ENCODE results near the gene DNMT3A.

DNMT3A gene

GRCh38 chr2:25347846-25348245 lies 6.1 kb upstream of the DNMT3A start:
- no peaks in the 10 kb centered on the region for H3K27me3 ChIP-seq
- H3K27ac ChIP-seq = no peak overlapping the region
- no peaks in the 10 kb centered on the region for H4K20me1 ChIP-seq
- peaks cover 12% of the 10 kb centered on the region for H3K4me1 ChIP-seq
- H3K9me3 ChIP-seq = no peaks in the 10 kb centered on the region
- H3K4me3 ChIP-seq = no peak overlapping the region
- H3K36me3 ChIP-seq = no peaks in the 10 kb centered on the region
- H3K4me2 ChIP-seq = no peak overlapping the region
- no peak for TF ChIP-seq Cebpa-rat (IDR thresholded peaks at IDR 0.05)
- no peak overlapping the region for H3K9ac ChIP-seq

- H3K27me3 ChIP-seq = no peaks in the 10 kb centered on the region
- no peak overlapping the region for H3K27ac ChIP-seq
- no peak for TF ChIP-seq Cebpa-rat (IDR thresholded peaks at IDR 0.05)
- H3K36me3 ChIP-seq = no peaks in the 10 kb centered on the region
- H3K9me3 ChIP-seq = no peaks in the 10 kb centered on the region
- H3K4me2 ChIP-seq = no peak overlapping the region
- H4K20me1 ChIP-seq = no peaks in the 10 kb centered on the region
- H3K4me3 ChIP-seq = no peak overlapping the region
- H3K4me1 ChIP-seq = peaks cover 16% of the 10 kb centered on the region
- no peak overlapping the region for H3K9ac ChIP-seq
Observed at GRCh38 chr2:25347205-25347815, 5.6 kb upstream of the DNMT3A start.

GRCh38 chr2:25343187-25343825 lies 1.6 kb upstream of the DNMT3A start:
- Histone ChIP-seq H3K27ac (no peak overlapping the region), H3K4me2 (peak overlapping the region; percentile 81; the same call in 1 of the 2 replicates), H3K36me3 (0 out of 2 replicates have a peak, but pooled peaks cover 9% of the 10 kb centered on the region), H3K27me3 (no peaks in the 10 kb centered on the region), H3K9me3 (no peaks in the 10 kb centered on the region), H3K9ac (no peak overlapping the region), H3K4me1 (peaks cover 30% of the 10 kb centered on the region), H3K4me3 (no peak overlapping the region), H4K20me1 (peaks cover 20% of the 10 kb centered on the region)
- no peak for TF ChIP-seq Cebpa-rat (IDR thresholded peaks at IDR 0.05)

GRCh38 chr2:25342372-25343186 lies 854 bp upstream of the DNMT3A start:
- Histone ChIP-seq H3K27ac (peak overlapping the region; percentile 89), H3K9me3 (no peaks in the 10 kb centered on the region), H3K36me3 (0 out of 2 replicates have a peak, but pooled peaks cover 9% of the 10 kb centered on the region), H3K4me3 (peak overlapping the region; percentile 94), H3K9ac (peak overlapping the region; percentile 89), H4K20me1 (peaks cover 27% of the 10 kb centered on the region), H3K27me3 (no peaks in the 10 kb centered on the region), H3K4me2 (peak overlapping the region; percentile 81), H3K4me1 (peaks cover 37% of the 10 kb centered on the region)
- TF ChIP-seq Cebpa-rat (IDR thresholded peaks at IDR 0.05) = no peak

- Histone ChIP-seq H3K27me3 (no peaks in the 10 kb centered on the region), H3K4me2 (peak overlapping the region; percentile 91), H4K20me1 (peaks cover 41% of the 10 kb centered on the region), H3K27ac (peak overlapping the region; percentile 89), H3K9me3 (no peaks in the 10 kb centered on the region), H3K4me3 (peak overlapping the region; percentile 94), H3K4me1 (peaks cover 51% of the 10 kb centered on the region), H3K36me3 (0 out of 2 replicates have a peak, but pooled peaks cover 9% of the 10 kb centered on the region), H3K9ac (peak overlapping the region; percentile 89)
- TF ChIP-seq Cebpa-rat (IDR thresholded peaks at IDR 0.05) = no peak
Observed at GRCh38 chr2:25341011-25341727, 556 bp downstream of the DNMT3A start.

GRCh38 chr2:25340181-25340921 lies 1.4 kb downstream of the DNMT3A start:
- Histone ChIP-seq H3K9me3 (no peaks in the 10 kb centered on the region), H3K4me2 (peak overlapping the region; percentile 91), H4K20me1 (peaks cover 49% of the 10 kb centered on the region), H3K27me3 (no peaks in the 10 kb centered on the region), H3K9ac (peak overlapping the region; percentile 89), H3K36me3 (0 out of 2 replicates have a peak, but pooled peaks cover 9% of the 10 kb centered on the region), H3K4me1 (peaks cover 60% of the 10 kb centered on the region), H3K4me3 (peak overlapping the region; percentile 94), H3K27ac (peak overlapping the region; percentile 89)
- TF ChIP-seq Cebpa-rat (IDR thresholded peaks at IDR 0.05) = no peak

- H4K20me1 ChIP-seq = peaks cover 55% of the 10 kb centered on the region
- no peaks in the 10 kb centered on the region for H3K27me3 ChIP-seq
- peaks cover 65% of the 10 kb centered on the region for H3K4me1 ChIP-seq
Observed at GRCh38 chr2:25339791-25340180, 1.9 kb downstream of the DNMT3A start.

GRCh38 chr2:25339211-25339674 lies 2.5 kb downstream of the DNMT3A start:
- peak overlapping the region; percentile 91 for H3K4me2 ChIP-seq
- peaks cover 61% of the 10 kb centered on the region for H4K20me1 ChIP-seq
- TF ChIP-seq Cebpa-rat (IDR thresholded peaks at IDR 0.05) = no peak

More at GRCh38 chr2:25339791-25340180, 1.9 kb downstream of the DNMT3A start:
- Histone ChIP-seq H3K4me3 (peak overlapping the region; percentile 94; the same call in 1 of the 2 replicates), H3K9me3 (no peaks in the 10 kb centered on the region), H3K9ac (no peak overlapping the region), H3K27ac (peak overlapping the region; percentile 51; the same call in 1 of the 2 replicates), H3K36me3 (0 out of 2 replicates have a peak, but pooled peaks cover 9% of the 10 kb centered on the region), H3K4me2 (peak overlapping the region; percentile 91)
- TF ChIP-seq Cebpa-rat (IDR thresholded peaks at IDR 0.05) = no peak

More at GRCh38 chr2:25339211-25339674, 2.5 kb downstream of the DNMT3A start:
- no peak overlapping the region for H3K4me3 ChIP-seq
- H3K9ac ChIP-seq = no peak overlapping the region
- H3K4me1 ChIP-seq = peaks cover 71% of the 10 kb centered on the region
- H3K36me3 ChIP-seq = 0 out of 2 replicates have a peak, but pooled peaks cover 9% of the 10 kb centered on the region
- H3K27me3 ChIP-seq = no peaks in the 10 kb centered on the region
- no peak overlapping the region for H3K27ac ChIP-seq
- no peaks in the 10 kb centered on the region for H3K9me3 ChIP-seq

All from BLaER1 (cell line).